HEK293T (cell line): ENCODE results near the gene HBS1L.

Source experiments
- CTCF ChIA-PET: fragments of 350-600 bp; formaldehyde crosslinking; extraction: SDS; loops from one replicate; lab custom pipeline; 2021; ENCODE audit warnings: antibody characterized with exemption, inconsistent platforms; lab: Yijun Ruan, JAX
- POLR2A ChIA-PET: fragments of 350-600 bp; formaldehyde crosslinking; extraction: SDS; loops from one replicate; lab custom pipeline; 2020; ENCODE audit warnings: antibody characterized with exemption, inconsistent platforms; lab: Yijun Ruan, JAX
- DNase-seq: peaks from one replicate; pipeline ENCODE4 v3.0.0; 2012; ENCODE audit warnings: mixed read lengths; ENCODE audit errors: extremely low spot score
- ARNT ChIP-seq: fragments of 450-650 bp; IDR thresholded peaks from 2 replicates; pipeline ENCODE4 v1.6.1; 2017; ENCODE audit warnings: mild to moderate bottlenecking
- BHLHE40 ChIP-seq: fragments of 450-650 bp; IDR thresholded peaks from 2 replicates; pipeline ENCODE4 v1.6.1; 2016; ENCODE audit warnings: mild to moderate bottlenecking, moderate library complexity, borderline replicate concordance
- CTBP1 ChIP-seq: fragments of 450-650 bp; IDR thresholded peaks from 2 replicates; pipeline ENCODE4 v1.6.1; 2016; ENCODE audit warnings: borderline replicate concordance
- ELF4 ChIP-seq: fragments of 450-650 bp; IDR thresholded peaks from 2 replicates; pipeline ENCODE4 v1.6.1; 2017; ENCODE audit warnings: antibody characterized with exemption
- FOXA1 ChIP-seq: fragments of 450-650 bp; IDR thresholded peaks from 2 replicates; pipeline ENCODE4 v1.6.1; 2016; ENCODE audit warnings: mild to moderate bottlenecking
- FOXK2 ChIP-seq: fragments of 450-650 bp; IDR thresholded peaks from 2 replicates; pipeline ENCODE4 v1.6.1; 2016; ENCODE audit warnings: mild to moderate bottlenecking
- FOXM1 ChIP-seq: fragments of 450-650 bp; IDR thresholded peaks from 2 replicates; pipeline ENCODE4 v1.6.1; 2017; ENCODE audit warnings: mild to moderate bottlenecking, borderline replicate concordance
- HDGF ChIP-seq: fragments of 450-650 bp; IDR thresholded peaks from 2 replicates; pipeline ENCODE4 v1.6.1; 2017; ENCODE audit warnings: antibody characterized with exemption, borderline replicate concordance
- L3MBTL2 ChIP-seq: fragments of 450-650 bp; conservative IDR thresholded peaks from 2 replicates; pipeline ENCODE4 v1.6.1; 2016; ENCODE audit warnings: mild to moderate bottlenecking
- LEF1 ChIP-seq: fragments of 450-650 bp; IDR thresholded peaks from 2 replicates; pipeline ENCODE4 v1.6.1; 2017; ENCODE audit warnings: mild to moderate bottlenecking, borderline replicate concordance
- NFRKB ChIP-seq: fragments of 450-650 bp; IDR thresholded peaks from 2 replicates; pipeline ENCODE4 v1.6.1; 2016; ENCODE audit warnings: mild to moderate bottlenecking, moderate library complexity
- SP1 ChIP-seq: fragments of 450-650 bp; IDR thresholded peaks from 2 replicates; pipeline ENCODE4 v1.6.1; 2017
- SUZ12 ChIP-seq: fragments of 450-650 bp; IDR thresholded peaks from 2 replicates; pipeline ENCODE4 v1.6.1; 2016; ENCODE audit warnings: mild to moderate bottlenecking
- TARDBP ChIP-seq: fragments of 450-650 bp; IDR thresholded peaks from 2 replicates; pipeline ENCODE4 v1.6.1; 2016
- ZNF384 ChIP-seq: fragments of 450-650 bp; IDR thresholded peaks from 2 replicates; pipeline ENCODE4 v1.6.1; 2016
- TF ChIP-seq, protein P1 (sequence below): fragments of 450-650 bp; IDR thresholded peaks from 2 replicates; pipeline ENCODE4 v1.6.1; 2016

Gene HBS1L

GRCh38 chr6:135094403-135094821 lies 39.8 kb upstream of the HBS1L start:
- ChIA-PET POLR2A (no interaction called here), CTCF (no interaction called here)
- DNase-seq, result no peak
- TF ChIP-seq LEF1 (no peak), ELF4 (no peak), HDGF (no peak)

GRCh38 chr6:135093578-135093977 lies 39.0 kb upstream of the HBS1L start:
- DNase-seq, result no peak
- TF ChIP-seq LEF1 (no peak), ZNF384 (no peak), ARNT (no peak), FOXK2 (no peak), FOXA1 (no peak), SUZ12 (no peak), CTBP1 (no peak), TARDBP (no peak), BHLHE40 (no peak)
- TF ChIP-seq, protein P1, sequence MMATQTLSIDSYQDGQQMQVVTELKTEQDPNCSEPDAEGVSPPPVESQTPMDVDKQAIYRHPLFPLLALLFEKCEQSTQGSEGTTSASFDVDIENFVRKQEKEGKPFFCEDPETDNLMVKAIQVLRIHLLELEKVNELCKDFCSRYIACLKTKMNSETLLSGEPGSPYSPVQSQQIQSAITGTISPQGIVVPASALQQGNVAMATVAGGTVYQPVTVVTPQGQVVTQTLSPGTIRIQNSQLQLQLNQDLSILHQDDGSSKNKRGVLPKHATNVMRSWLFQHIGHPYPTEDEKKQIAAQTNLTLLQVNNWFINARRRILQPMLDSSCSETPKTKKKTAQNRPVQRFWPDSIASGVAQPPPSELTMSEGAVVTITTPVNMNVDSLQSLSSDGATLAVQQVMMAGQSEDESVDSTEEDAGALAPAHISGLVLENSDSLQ, result no peak
- ChIA-PET POLR2A (no interaction called here), CTCF (no interaction called here)

GRCh38 chr6:135092724-135093123 lies 38.1 kb upstream of the HBS1L start:
- POLR2A ChIA-PET, result no interaction called here
- CTCF ChIA-PET, result no interaction called here
- DNase-seq, result no peak
- TF ChIP-seq LEF1 (no peak), L3MBTL2 (no peak), NFRKB (no peak), CTBP1 (no peak), ELF4 (no peak), ZNF384 (no peak), FOXA1 (no peak), HDGF (no peak), SP1 (no peak)

GRCh38 chr6:135090819-135091218 lies 36.2 kb upstream of the HBS1L start:
- ChIA-PET CTCF (interaction anchor here (1.3 kb wide), 1 partner anchor 10 kb away, joined by 3 read pairs; no protein-coding TSS in a partner anchor), POLR2A (no interaction called here)
- DNase-seq, result no peak
- TF ChIP-seq CTBP1, result no peak
- TF ChIP-seq SUZ12, result no peak
- no peak for TF ChIP-seq FOXK2
- no peak for TF ChIP-seq BHLHE40
- no peak for TF ChIP-seq ARNT
- no peak for TF ChIP-seq HDGF
- TF ChIP-seq SP1, result no peak
- TF ChIP-seq L3MBTL2, result no peak
- TF ChIP-seq NFRKB, result no peak
- TF ChIP-seq ELF4, result no peak

DNA sequence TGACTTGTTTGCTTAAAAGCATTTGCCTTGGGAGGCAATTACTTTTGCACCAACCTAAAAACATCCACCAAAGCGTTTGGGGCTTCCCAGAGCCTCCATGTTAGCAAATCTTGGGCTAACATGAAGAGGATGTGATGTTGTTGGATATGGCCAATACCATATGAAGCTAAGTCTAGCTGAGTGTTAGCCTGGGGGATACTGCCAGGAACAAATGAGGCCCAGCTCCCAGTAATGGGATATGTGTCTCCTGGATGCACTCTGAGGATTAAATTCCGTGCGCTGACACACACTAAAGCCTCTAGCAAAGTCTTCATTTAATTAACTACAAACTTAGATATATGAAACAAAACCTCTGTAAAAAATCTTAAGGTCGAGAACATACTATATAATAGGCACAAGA lies 35.3 kb upstream of the HBS1L start:
- TF ChIP-seq FOXA1, result no peak
- no peak for TF ChIP-seq TARDBP
- TF ChIP-seq NFRKB, result no peak
- TF ChIP-seq CTBP1, result no peak
- no peak for TF ChIP-seq FOXM1
- TF ChIP-seq ZNF384, result no peak
- no peak for TF ChIP-seq SUZ12
- no peak for TF ChIP-seq FOXK2
- no peak for TF ChIP-seq L3MBTL2
- TF ChIP-seq, protein P1, result no peak
- no peak for TF ChIP-seq LEF1
- no peak for TF ChIP-seq ELF4
- no peak for TF ChIP-seq HDGF
- no peak for TF ChIP-seq BHLHE40
- TF ChIP-seq ARNT, result no peak
- DNase-seq, result no peak
- ChIA-PET CTCF (interaction anchor here (0.6 to 1.3 kb wide), 3 partner anchors 11 to 586 kb away, joined by 3 read pairs; no protein-coding TSS in a partner anchor), POLR2A (no interaction called here)

- no peak for TF ChIP-seq LEF1
- TF ChIP-seq HDGF, result no peak
- TF ChIP-seq ARNT, result no peak
- TF ChIP-seq FOXK2, result no peak
- DNase-seq, result peak; percentile 44
- ChIA-PET POLR2A (no interaction called here), CTCF (interaction anchor here (0.6 to 1.3 kb wide), 3 partner anchors 12 to 585 kb away, joined by 3 read pairs; no protein-coding TSS in a partner anchor)
Measured at GRCh38 chr6:135088818-135089809, 34.5 kb upstream of the HBS1L start.

- ChIA-PET POLR2A (no interaction called here), CTCF (no interaction called here)
- no peak for DNase-seq
- TF ChIP-seq ZNF384 (no peak), L3MBTL2 (no peak), SP1 (no peak), FOXA1 (no peak)
Measured at GRCh38 chr6:135088281-135088680, 33.7 kb upstream of the HBS1L start.
